Measurements from ENCODE around the gene SH2D4B.

Gene SH2D4B

DNA sequence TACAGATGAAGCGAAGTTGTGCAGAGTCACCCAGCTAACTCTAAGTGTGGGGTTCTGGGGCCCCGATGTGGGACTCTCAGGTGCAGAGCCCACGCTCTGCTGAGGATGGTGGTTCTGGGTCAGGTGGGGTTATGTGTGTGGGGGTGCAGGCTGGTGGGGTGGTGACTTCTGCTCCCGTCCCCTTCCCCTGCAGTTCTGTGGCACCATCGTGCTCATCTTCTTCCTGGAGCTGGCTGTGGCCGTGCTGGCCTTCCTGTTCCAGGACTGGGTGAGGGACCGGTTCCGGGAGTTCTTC is 28.6 kb upstream of the SH2D4B start:
- TF ChIP-seq, protein P1, sequence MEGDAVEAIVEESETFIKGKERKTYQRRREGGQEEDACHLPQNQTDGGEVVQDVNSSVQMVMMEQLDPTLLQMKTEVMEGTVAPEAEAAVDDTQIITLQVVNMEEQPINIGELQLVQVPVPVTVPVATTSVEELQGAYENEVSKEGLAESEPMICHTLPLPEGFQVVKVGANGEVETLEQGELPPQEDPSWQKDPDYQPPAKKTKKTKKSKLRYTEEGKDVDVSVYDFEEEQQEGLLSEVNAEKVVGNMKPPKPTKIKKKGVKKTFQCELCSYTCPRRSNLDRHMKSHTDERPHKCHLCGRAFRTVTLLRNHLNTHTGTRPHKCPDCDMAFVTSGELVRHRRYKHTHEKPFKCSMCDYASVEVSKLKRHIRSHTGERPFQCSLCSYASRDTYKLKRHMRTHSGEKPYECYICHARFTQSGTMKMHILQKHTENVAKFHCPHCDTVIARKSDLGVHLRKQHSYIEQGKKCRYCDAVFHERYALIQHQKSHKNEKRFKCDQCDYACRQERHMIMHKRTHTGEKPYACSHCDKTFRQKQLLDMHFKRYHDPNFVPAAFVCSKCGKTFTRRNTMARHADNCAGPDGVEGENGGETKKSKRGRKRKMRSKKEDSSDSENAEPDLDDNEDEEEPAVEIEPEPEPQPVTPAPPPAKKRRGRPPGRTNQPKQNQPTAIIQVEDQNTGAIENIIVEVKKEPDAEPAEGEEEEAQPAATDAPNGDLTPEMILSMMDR (IDR thresholded peaks at IDR 0.05), result no peak

DNA sequence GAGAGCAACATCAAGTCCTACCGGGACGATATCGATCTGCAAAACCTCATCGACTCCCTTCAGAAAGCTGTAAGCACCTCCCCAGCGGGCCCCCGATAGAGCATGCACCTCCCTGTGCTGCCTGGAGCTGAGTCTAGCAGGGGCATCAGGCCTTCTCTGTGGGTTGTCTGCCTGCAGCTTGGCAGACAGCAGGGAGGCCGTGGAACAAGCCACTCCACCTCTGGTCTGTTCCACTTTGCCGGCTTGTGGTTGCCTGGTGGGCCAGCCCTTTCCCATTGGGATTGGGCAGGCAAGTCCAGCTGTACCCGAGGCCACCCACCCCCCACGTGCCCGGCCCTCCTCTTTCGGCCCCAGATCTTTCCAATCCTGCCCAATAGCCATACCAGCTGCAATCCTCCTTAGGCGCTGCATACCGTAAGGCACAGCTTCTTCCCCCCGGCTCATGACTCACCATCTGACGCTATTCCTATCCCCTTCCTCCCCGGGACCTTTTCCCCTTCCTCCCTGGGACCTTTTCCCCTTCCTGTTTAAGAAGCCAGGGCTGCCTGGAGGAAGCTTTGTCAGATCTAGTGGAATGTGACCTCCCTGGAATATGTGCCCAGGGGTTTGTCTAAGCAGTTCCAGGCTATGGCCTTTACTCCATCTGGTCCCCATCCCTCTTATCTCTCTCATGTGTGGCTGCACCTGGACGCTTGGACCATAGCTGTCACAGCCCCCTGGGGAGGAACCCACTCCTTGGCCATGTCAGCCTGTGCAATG is 28.1 kb upstream of the SH2D4B start:
- TF ChIP-seq, protein P1 (IDR thresholded peaks at IDR 0.05), result no peak

DNA sequence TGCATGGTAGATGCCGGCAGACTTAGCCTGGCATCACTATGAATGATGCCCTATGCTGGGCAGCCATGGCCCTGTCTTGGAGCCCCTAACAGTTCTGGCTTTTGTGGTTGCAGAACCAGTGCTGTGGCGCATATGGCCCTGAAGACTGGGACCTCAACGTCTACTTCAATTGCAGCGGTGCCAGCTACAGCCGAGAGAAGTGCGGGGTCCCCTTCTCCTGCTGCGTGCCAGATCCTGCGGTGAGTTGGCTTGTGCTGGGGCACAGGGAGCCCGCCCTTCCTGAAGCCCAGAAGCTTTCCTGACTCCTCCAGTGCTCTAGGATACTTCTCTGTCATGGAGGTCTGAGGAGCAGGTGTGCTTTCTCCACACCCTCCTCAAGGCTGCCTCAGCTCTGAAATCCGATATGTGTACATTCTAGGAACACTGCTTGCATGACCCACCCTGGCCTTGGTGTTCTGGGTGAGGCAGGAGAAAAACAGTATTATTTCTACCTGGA is 25.6 kb upstream of the SH2D4B start:
- TF ChIP-seq, protein P1 (IDR thresholded peaks at IDR 0.05), result no peak

GRCh38 chr10:80513106-80513505 is 24.6 kb upstream of the SH2D4B start:
- TF ChIP-seq, protein P1 (IDR thresholded peaks at IDR 0.05), result no peak

DNA sequence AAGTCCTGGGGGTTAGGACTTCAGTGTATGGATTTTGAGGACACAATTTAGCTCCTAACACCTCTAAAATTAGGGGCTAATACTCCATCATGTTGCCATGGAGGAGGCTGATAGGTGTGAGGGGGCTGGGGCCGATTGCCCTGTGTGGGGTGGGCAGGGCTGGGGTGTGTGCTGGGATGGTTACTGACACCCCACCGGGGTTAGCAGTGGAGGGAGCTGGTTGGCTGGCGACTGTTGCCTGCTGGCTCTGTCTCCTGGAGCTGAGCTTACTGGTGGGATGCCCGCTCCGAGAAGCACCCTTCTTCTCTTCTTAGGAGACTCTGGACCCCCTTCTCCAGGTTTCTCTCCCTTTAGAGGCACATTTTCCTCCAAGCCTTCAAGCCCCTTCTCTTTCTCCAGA is 22.2 kb upstream of the SH2D4B start:
- TF ChIP-seq, protein P1 (IDR thresholded peaks at IDR 0.05), result no peak

DNA sequence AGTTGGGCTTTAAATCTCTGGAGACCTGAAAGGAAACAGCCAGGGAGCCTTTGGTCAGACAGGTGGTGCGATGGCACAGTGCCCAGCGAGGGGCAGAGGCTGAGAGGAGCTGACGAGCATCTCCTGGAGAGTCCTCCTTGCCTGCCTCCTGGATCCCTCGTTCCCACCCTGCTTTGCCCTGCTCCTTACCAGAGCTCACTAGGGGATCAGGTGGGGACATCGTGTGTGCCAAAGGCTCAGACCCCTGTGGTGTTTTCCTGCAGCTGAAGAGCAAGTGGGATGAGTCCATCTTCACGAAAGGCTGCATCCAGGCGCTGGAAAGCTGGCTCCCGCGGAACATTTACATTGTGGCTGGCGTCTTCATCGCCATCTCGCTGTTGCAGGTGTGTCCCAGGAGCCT is 21.8 kb upstream of the SH2D4B start:
- TF ChIP-seq, protein P1 (IDR thresholded peaks at IDR 0.05), result no peak

DNA sequence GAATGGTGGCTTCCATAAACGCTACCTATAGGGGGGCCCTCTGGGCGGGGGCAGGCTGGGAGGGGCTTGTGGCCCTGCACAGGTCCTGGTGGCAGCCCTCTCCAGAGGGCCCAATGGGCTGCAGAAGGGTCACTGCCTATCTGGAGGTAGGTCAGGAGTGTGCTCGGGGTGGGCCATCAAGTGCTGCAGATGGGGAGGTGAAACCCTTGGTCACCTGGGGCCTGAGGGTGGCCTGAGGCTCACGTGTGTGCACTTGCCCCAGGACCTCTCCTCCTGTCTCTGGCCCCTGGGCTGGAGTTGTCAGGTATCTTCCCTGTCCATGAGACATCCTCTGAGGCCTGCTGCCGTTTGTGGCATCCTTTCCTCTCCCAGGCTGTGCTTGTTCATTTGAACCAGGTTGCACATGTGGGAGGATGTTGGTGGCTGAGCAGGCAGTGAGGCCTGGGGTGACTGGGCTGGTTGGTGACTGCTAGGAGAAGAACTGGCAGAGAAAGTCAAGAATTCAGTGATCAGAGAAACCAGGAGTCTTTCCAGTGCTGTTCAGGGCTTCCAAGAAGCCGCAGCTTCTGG is 21.1 kb upstream of the SH2D4B start:
- TF ChIP-seq, protein P1 (IDR thresholded peaks at IDR 0.05), result no peak
